Erythroblast (primary cell): ENCODE results near the gene PSMD8.

Source experiments
- GATA1 ChIP-seq: IDR thresholded peaks from 2 replicates; pipeline ENCODE4 v1.6.1; 2011; ENCODE audit warnings: low read depth, mild to moderate bottlenecking, control low read depth, low read length, moderate library complexity
- POLR2A ChIP-seq: IDR thresholded peaks from 2 replicates; pipeline ENCODE4 v1.6.1; 2011; ENCODE audit warnings: mild to moderate bottlenecking, low read length

GRCh38 chr19:38337360-38337653 is 37.1 kb upstream of the PSMD8 start:
- no peak for TF ChIP-seq POLR2A
- TF ChIP-seq GATA1 = no peak
